Activated CD8-positive, alpha-beta T cell treated with anti-CD3 and anti-CD28 coated beads, Interleukin-2, amount 10 ng/mL, durations not matched to agents 7 days and 5 days (primary cell): ENCODE measurements around the gene ARHGAP15. TPM values are rescaled to one million over a fixed set of nuclear protein-coding genes. Genes with fewer than 3 reads are reported as not detected.

Experiments used
- ATAC-seq: fragments of 150-1000 bp; cut with Tn5 transposase; one replicate; pipeline ENCODE4 v1.10.0; 2021; ENCODE audit warnings: moderate library complexity
- CTCF ChIA-PET: fragments of 350-600 bp; sonication (Branson Sonifier 250); formaldehyde crosslinking; loops from one replicate; lab custom pipeline; 2021; ENCODE audit warnings: antibody characterized with exemption; lab: Charles Lee
- POLR2A ChIA-PET: fragments of 350-600 bp; sonication (Branson Sonifier 250); formaldehyde crosslinking; loops from one replicate; lab custom pipeline; 2021; ENCODE audit warnings: antibody characterized with exemption; lab: Charles Lee
- DNase-seq: peaks from one replicate; pipeline ENCODE4 v3.0.0-alpha.2; 2020
- H3K27ac Mint-ChIP-seq: one replicate; pipeline ENCODE4 v1.8.0; 2021; ENCODE audit warnings: mild to moderate bottlenecking, mixed read lengths
- H3K27me3 Mint-ChIP-seq: one replicate; pipeline ENCODE4 v1.8.0; 2021; ENCODE audit warnings: low read depth, mixed read lengths
- H3K36me3 Mint-ChIP-seq: one replicate; pipeline ENCODE4 v1.8.0; 2021; ENCODE audit warnings: low read depth, mixed read lengths
- H3K4me1 Mint-ChIP-seq: one replicate; pipeline ENCODE4 v1.8.0; 2021; ENCODE audit warnings: low read depth, mixed read lengths
- H3K4me3 Mint-ChIP-seq: one replicate; pipeline ENCODE4 v1.8.0; 2021; ENCODE audit warnings: mild to moderate bottlenecking, mixed read lengths
- H3K9me3 Mint-ChIP-seq: one replicate; pipeline ENCODE4 v1.8.0; 2022; ENCODE audit warnings: mixed read lengths; ENCODE audit not compliant: insufficient read depth
- total RNA-seq, 2 experiments: library from RNA; stranded (reverse); gene quantifications; one replicate each; pipeline ENCODE4 v1.2.3, GENCODE V29; 2021

Gene ARHGAP15
- total RNA-seq, 2 experiments from 2014 or later = 154 to 158 TPM

GRCh38 chr2:143433840-143434239, 304.6 kb downstream of the ARHGAP15 start:
- no peak overlapping the region for H3K27ac Mint-ChIP-seq
- H3K36me3 Mint-ChIP-seq = peaks cover 21% of the 10 kb centered on the region
- H3K9me3 Mint-ChIP-seq = no peaks in the 10 kb centered on the region
- ATAC-seq = no peak
- no peak for DNase-seq
- CTCF ChIA-PET = no interaction called here
- H3K4me1 Mint-ChIP-seq = no peaks in the 10 kb centered on the region
- H3K4me3 Mint-ChIP-seq = no peak overlapping the region
- POLR2A ChIA-PET = no interaction called here
- H3K27me3 Mint-ChIP-seq = no peaks in the 10 kb centered on the region

DNA sequence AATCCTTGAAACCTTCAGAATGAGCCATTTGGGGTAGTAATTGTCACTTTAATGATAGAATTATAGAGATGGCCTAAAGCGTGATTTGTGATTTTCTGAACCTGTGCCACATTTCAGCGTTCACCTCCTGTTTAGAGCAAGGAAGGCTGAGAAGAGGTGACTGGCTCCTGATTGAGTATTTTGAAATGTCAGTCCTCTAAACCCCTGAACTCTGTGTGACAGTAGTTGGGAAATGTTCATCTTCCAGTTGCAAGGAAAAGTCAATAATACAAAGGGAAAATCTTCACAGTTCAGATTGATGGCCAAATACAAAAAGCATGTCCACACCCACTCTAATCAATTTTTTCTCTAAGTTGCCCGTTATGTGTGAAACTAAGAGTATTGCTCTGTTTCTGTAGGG, 305.2 kb downstream of the ARHGAP15 start:
- H3K27ac Mint-ChIP-seq = no peak overlapping the region
- H3K36me3 Mint-ChIP-seq = peaks cover 22% of the 10 kb centered on the region
- CTCF ChIA-PET = no interaction called here
- H3K9me3 Mint-ChIP-seq = no peaks in the 10 kb centered on the region
- no peak for DNase-seq
- no peaks in the 10 kb centered on the region for H3K4me1 Mint-ChIP-seq
- ATAC-seq = no peak
- H3K4me3 Mint-ChIP-seq = no peak overlapping the region
- POLR2A ChIA-PET = no interaction called here
- no peaks in the 10 kb centered on the region for H3K27me3 Mint-ChIP-seq

DNA sequence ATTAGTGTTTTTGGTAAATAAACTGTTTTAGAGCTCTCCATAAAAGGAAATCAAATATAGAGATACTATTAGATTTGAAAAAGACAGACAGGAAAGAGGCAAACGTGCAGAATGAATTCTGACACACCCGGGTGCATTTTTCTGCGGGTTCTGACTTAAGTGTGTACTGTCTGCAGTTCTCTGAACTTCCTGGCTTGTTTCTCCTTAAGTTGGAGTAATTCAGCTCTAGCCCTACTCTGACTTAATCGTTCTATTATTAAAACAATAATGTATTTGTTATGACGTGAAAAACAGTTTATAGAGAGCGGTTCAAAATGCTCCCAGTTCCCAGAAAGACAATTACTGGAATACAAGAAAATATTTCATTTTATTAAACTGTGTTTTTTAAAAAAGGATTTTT, 305.9 kb downstream of the ARHGAP15 start:
- ChIA-PET CTCF (no interaction called here), POLR2A (no interaction called here)
- peaks cover 26% of the 10 kb centered on the region for H3K36me3 Mint-ChIP-seq
- no peaks in the 10 kb centered on the region for H3K27me3 Mint-ChIP-seq
- ATAC-seq (no peak), DNase-seq (no peak)
- H3K4me1 Mint-ChIP-seq = no peaks in the 10 kb centered on the region
- no peak overlapping the region for H3K27ac Mint-ChIP-seq
- no peaks in the 10 kb centered on the region for H3K9me3 Mint-ChIP-seq
- no peak overlapping the region for H3K4me3 Mint-ChIP-seq

- Mint-ChIP-seq H3K4me3 (no peak overlapping the region), H3K27me3 (no peaks in the 10 kb centered on the region), H3K27ac (no peak overlapping the region), H3K4me1 (no peaks in the 10 kb centered on the region), H3K9me3 (no peaks in the 10 kb centered on the region), H3K36me3 (peaks cover 30% of the 10 kb centered on the region)
- ChIA-PET CTCF (no interaction called here), POLR2A (no interaction called here)
- no peak for ATAC-seq
- DNase-seq = no peak
Observed at GRCh38 chr2:143436951-143437350, 307.7 kb downstream of the ARHGAP15 start.

- no peaks in the 10 kb centered on the region for H3K9me3 Mint-ChIP-seq
- DNase-seq (no peak), ATAC-seq (no peak)
- CTCF ChIA-PET = no interaction called here
- H3K4me3 Mint-ChIP-seq = no peak overlapping the region
- POLR2A ChIA-PET = no interaction called here
- no peaks in the 10 kb centered on the region for H3K4me1 Mint-ChIP-seq
- H3K36me3 Mint-ChIP-seq = peaks cover 52% of the 10 kb centered on the region
- H3K27ac Mint-ChIP-seq = no peak overlapping the region
- H3K27me3 Mint-ChIP-seq = no peaks in the 10 kb centered on the region
Observed at GRCh38 chr2:143440411-143441012, 311.3 kb downstream of the ARHGAP15 start.

DNA sequence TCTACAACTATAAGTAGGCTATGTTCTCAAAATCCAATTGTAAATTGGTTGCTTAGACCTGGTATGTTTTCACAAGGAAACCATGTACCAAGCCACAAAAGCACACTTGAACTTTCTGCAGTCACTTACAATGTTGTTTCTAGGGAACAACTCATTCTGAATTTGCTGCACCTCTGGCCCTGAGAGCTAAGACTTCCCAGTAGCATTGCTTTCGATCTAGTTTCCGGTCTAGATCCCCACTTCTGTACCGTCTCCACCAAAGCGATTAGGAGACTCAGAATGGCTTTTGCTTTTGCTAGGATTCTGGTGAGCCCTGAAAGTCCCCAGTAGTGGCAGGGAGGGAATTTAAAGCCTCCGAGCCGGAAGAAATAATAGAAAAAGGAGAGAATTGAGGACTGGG, 313.0 kb downstream of the ARHGAP15 start:
- peaks cover 47% of the 10 kb centered on the region for H3K36me3 Mint-ChIP-seq
- H3K4me1 Mint-ChIP-seq = no peaks in the 10 kb centered on the region
- no peak overlapping the region for H3K4me3 Mint-ChIP-seq
- H3K9me3 Mint-ChIP-seq = no peaks in the 10 kb centered on the region
- no peak for ATAC-seq
- DNase-seq = no peak
- H3K27me3 Mint-ChIP-seq = no peaks in the 10 kb centered on the region
- ChIA-PET POLR2A (no interaction called here), CTCF (no interaction called here)
- no peak overlapping the region for H3K27ac Mint-ChIP-seq

GRCh38 chr2:143451642-143452281, 322.5 kb downstream of the ARHGAP15 start:
- Mint-ChIP-seq H3K27ac (peak overlapping the region; percentile 16), H3K27me3 (no peaks in the 10 kb centered on the region), H3K4me3 (no peak overlapping the region), H3K4me1 (peaks cover 48% of the 10 kb centered on the region), H3K36me3 (peaks cover 57% of the 10 kb centered on the region), H3K9me3 (no peaks in the 10 kb centered on the region)
- no peak for ATAC-seq
- ChIA-PET CTCF (interaction anchor here (0.6 to 0.9 kb wide), 2 partner anchors 12 to 1123 kb away, joined by 3 to 4 read pairs; no protein-coding TSS in a partner anchor), POLR2A (no interaction called here)
- DNase-seq = no peak

- peak overlapping the region; percentile 41 for H3K4me3 Mint-ChIP-seq
Observed at GRCh38 chr2:143452817-143453451, 323.7 kb downstream of the ARHGAP15 start.

GRCh38 chr2:143453981-143454511, 324.8 kb downstream of the ARHGAP15 start:
- DNase-seq (no peak), ATAC-seq (no peak)
- Mint-ChIP-seq H3K27me3 (no peaks in the 10 kb centered on the region), H3K4me3 (no peak overlapping the region), H3K9me3 (no peaks in the 10 kb centered on the region), H3K27ac (no peak overlapping the region), H3K36me3 (peaks cover 57% of the 10 kb centered on the region), H3K4me1 (peaks cover 46% of the 10 kb centered on the region)
- CTCF ChIA-PET = interaction anchor here (1.4 kb wide), 1 partner anchor 11 kb away, joined by 3 read pairs; no protein-coding TSS in a partner anchor
- POLR2A ChIA-PET = no interaction called here

More at GRCh38 chr2:143452817-143453451, 323.7 kb downstream of the ARHGAP15 start:
- Mint-ChIP-seq H3K9me3 (no peaks in the 10 kb centered on the region), H3K4me1 (peaks cover 48% of the 10 kb centered on the region), H3K27me3 (no peaks in the 10 kb centered on the region), H3K36me3 (peaks cover 55% of the 10 kb centered on the region), H3K27ac (peak overlapping the region; percentile 12)
- ATAC-seq (peak; percentile 98), DNase-seq (peak; percentile 79)
- POLR2A ChIA-PET = no interaction called here
- CTCF ChIA-PET = interaction anchor here (0.5 to 1.4 kb wide), 3 partner anchors 9 to 93 kb away, joined by 3 read pairs; no protein-coding TSS in a partner anchor

GRCh38 chr2:143455317-143455716, 326.1 kb downstream of the ARHGAP15 start:
- Mint-ChIP-seq H3K4me1 (peaks cover 42% of the 10 kb centered on the region), H3K27ac (no peak overlapping the region), H3K27me3 (no peaks in the 10 kb centered on the region), H3K36me3 (peaks cover 60% of the 10 kb centered on the region), H3K4me3 (no peak overlapping the region), H3K9me3 (no peaks in the 10 kb centered on the region)
- CTCF ChIA-PET = no interaction called here
- POLR2A ChIA-PET = no interaction called here
- ATAC-seq (no peak), DNase-seq (no peak)

DNA sequence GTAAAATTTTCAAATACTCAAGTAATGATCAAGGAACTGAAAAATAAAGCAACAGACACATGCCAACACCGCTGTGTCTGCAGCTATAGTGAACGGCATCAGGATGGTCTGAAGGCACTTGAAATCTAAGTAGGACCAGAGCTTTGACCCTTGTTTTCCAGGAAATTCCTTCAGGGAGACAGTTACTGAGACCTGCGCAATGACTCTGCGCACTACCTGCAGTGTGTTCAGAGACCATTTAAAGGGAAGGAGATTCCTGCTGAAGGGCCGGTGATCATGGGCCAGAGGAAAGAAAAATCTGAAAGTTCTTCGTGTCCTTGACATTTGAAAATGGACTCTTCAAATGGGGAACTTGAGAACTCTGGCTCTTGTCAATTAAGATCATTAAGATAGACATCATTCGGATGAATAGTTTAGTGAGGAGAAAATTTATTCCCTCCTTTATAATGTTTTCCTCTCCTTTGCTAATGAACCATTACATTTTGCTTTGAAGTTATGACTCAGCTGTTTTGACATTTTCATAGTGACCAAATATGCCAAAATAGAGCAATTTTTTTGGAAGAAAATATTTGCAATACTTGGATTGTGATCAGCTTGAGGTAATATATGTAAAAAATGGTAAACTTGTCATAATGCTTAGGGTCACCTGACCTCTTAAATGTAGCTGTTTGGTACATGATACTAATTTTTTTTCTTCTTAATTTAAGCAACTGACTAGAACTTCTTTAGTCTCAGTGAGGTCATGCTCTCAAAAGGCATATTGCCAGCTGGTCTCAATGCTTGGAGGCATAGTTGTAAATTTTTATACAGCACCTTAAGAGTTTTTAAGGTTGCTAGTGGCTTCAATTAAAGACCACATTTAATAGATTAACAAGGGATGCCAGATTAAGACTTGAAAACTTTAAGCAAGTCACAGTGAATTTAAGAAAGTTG, 329.3 kb downstream of the ARHGAP15 start:
- Mint-ChIP-seq H3K27ac (no peak overlapping the region), H3K4me1 (peaks cover 26% of the 10 kb centered on the region), H3K9me3 (no peaks in the 10 kb centered on the region), H3K27me3 (no peaks in the 10 kb centered on the region), H3K36me3 (peaks cover 60% of the 10 kb centered on the region), H3K4me3 (no peak overlapping the region)
- ChIA-PET POLR2A (no interaction called here), CTCF (no interaction called here)
- ATAC-seq (no peak), DNase-seq (no peak)
